SU-DHL-6 (cell line): ENCODE results near the gene MBOAT1.

ENCODE experiments used
- H2AFZ ChIP-seq: fragments of 200-600 bp; sonication (generic); 2 replicates; pipeline ENCODE4 v1.6.1; 2014; ENCODE audit warnings: low read depth, mild to moderate bottlenecking, moderate library complexity, mixed read lengths, antibody characterized with exemption, low read length; ENCODE audit not compliant: severe bottlenecking
- H3F3A ChIP-seq: fragments of 200-600 bp; shearing (Covaris generic); 2 replicates; pipeline ENCODE4 v1.6.0; 2016; ENCODE audit warnings: antibody characterized with exemption, mild to moderate bottlenecking; ENCODE audit not compliant: insufficient read depth
- H3K27ac ChIP-seq: fragments of 200-600 bp; sonication (generic); 2 replicates; pipeline ENCODE4 v1.5.1; 2016; ENCODE audit warnings: low read depth, mild to moderate bottlenecking, low read length, moderate library complexity, mixed read lengths
- H3K27me3 ChIP-seq: fragments of 200-600 bp; sonication (generic), shearing (Covaris generic); 2 replicates; pipeline ENCODE4 v1.6.0; 2014; ENCODE audit warnings: mild to moderate bottlenecking, low read length
- H3K36me3 ChIP-seq: fragments of 200-600 bp; sonication (generic); 2 replicates; pipeline ENCODE4 v1.6.1; 2014; ENCODE audit warnings: mild to moderate bottlenecking, low read length, mixed read lengths
- H3K4me2 ChIP-seq: fragments of 300-600, 200-600 bp; shearing (Covaris generic), sonication (generic); 2 replicates; pipeline ENCODE4 v1.6.0; 2014; ENCODE audit warnings: low read length, low read depth, mild to moderate bottlenecking; ENCODE audit not compliant: poor library complexity, severe bottlenecking
- H3K4me3 ChIP-seq: fragments of 200-600 bp; sonication (generic); 2 replicates; pipeline ENCODE4 v1.5.1; 2014; ENCODE audit warnings: antibody characterized with exemption, low read length, mild to moderate bottlenecking, mixed read lengths; ENCODE audit not compliant: insufficient read depth, poor library complexity, severe bottlenecking
- H3K79me2 ChIP-seq: fragments of 200-600 bp; sonication (generic); 2 replicates; pipeline ENCODE4 v1.6.1; 2014; ENCODE audit warnings: mild to moderate bottlenecking, low read length, moderate library complexity; ENCODE audit not compliant: insufficient read depth
- H3K9ac ChIP-seq: fragments of 200-600 bp; sonication (generic); 2 replicates; pipeline ENCODE4 v1.7.0; 2014; ENCODE audit warnings: mild to moderate bottlenecking, low read length
- H3K9me2 ChIP-seq: fragments of 200-600 bp; sonication (generic); replicated peaks from 2 replicates; pipeline ENCODE4 v1.6.1; 2014; ENCODE audit warnings: low read length; ENCODE audit not compliant: insufficient read depth
- H3K9me3 ChIP-seq: fragments of 200-600 bp; sonication (generic); 2 replicates; pipeline ENCODE4 v1.6.1; 2014; ENCODE audit warnings: low read length, mixed read lengths; ENCODE audit not compliant: insufficient read depth
- H4K20me1 ChIP-seq: fragments of 200-600 bp; sonication (generic); 2 replicates; pipeline ENCODE4 v1.6.1; 2014; ENCODE audit warnings: low read depth, mild to moderate bottlenecking, antibody characterized with exemption, low read length, moderate library complexity, mixed read lengths
- EZH2phosphoT487 ChIP-seq: fragments of 200-600 bp; sonication (generic), shearing (Covaris generic); conservative IDR thresholded peaks from 2 replicates; pipeline ENCODE4 v1.6.1; 2018; ENCODE audit warnings: mild to moderate bottlenecking, antibody characterized with exemption, low read length, moderate library complexity, mixed read lengths
- TF ChIP-seq, protein P1 (sequence below): fragments of 200-600 bp; sonication (generic); IDR thresholded peaks from one replicate; pipeline ENCODE4 v1.5.1; 2017; ENCODE audit warnings: antibody characterized with exemption, mild to moderate bottlenecking, low read length, moderate library complexity; ENCODE audit not compliant: insufficient read depth, poor library complexity, severe bottlenecking

Gene MBOAT1

DNA sequence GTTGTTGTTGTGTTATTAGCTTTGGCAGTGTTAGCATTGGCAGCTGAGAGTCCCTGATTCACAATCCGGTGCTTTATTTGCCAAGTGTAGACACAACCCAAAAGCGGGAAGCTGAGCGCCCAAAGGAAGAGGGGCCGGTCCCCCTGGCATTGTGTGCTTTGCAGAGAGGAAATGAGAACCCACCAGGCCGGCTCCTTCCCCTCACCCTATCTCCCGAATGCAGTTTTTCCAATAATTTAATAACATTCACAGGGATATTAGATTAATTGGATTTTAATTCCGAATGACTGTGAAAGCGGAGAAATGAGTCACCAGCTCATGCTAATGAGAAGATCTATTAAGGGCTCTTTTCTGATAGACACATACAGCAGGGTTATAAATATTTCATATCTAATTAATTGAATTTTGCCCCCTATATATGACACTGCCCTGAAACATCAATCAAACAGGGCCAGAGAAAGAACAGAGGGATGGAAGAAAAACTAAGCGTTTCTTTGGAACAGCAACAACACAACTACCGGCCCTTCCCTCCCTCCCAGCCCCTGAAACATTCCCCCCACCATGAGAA lies 143.8 kb downstream of the MBOAT1 start:
- Histone ChIP-seq H2AFZ (no peak overlapping the region), H3K4me2 (no peak overlapping the region), H3K27me3 (no peaks in the 10 kb centered on the region; the same call in 1 of the 2 replicates), H3K27ac (no peak overlapping the region), H3K9me2 (no peaks in the 10 kb centered on the region; the same call in 1 of the 2 replicates), H3F3A (no peaks in the 10 kb centered on the region), H4K20me1 (no peaks in the 10 kb centered on the region), H3K36me3 (no peaks in the 10 kb centered on the region), H3K9me3 (no peaks in the 10 kb centered on the region), H3K4me3 (no peak overlapping the region), H3K79me2 (no peaks in the 10 kb centered on the region), H3K9ac (no peak overlapping the region)
- no peak for TF ChIP-seq EZH2phosphoT487
- TF ChIP-seq, protein P1, sequence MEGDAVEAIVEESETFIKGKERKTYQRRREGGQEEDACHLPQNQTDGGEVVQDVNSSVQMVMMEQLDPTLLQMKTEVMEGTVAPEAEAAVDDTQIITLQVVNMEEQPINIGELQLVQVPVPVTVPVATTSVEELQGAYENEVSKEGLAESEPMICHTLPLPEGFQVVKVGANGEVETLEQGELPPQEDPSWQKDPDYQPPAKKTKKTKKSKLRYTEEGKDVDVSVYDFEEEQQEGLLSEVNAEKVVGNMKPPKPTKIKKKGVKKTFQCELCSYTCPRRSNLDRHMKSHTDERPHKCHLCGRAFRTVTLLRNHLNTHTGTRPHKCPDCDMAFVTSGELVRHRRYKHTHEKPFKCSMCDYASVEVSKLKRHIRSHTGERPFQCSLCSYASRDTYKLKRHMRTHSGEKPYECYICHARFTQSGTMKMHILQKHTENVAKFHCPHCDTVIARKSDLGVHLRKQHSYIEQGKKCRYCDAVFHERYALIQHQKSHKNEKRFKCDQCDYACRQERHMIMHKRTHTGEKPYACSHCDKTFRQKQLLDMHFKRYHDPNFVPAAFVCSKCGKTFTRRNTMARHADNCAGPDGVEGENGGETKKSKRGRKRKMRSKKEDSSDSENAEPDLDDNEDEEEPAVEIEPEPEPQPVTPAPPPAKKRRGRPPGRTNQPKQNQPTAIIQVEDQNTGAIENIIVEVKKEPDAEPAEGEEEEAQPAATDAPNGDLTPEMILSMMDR: no peak

DNA sequence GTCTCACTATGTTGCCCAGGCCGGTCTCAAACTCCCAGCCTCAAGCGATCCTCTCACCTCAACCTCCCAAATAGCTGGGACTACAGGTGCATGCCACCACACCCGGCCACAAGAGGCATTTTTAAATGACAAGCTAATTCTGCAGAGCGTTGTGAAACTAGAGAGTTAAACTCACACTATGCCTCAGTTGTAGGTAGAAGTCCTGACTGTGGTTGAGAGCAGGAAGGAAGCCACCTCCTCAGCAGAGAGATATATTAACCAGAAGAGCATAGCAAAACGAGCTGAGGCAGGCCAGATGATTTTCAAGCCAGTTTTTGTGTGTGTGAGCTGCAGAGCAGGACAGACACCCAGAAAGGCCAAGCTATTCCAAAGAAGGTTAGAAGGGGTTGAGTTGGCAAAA lies 150.3 kb downstream of the MBOAT1 start:
- no peaks in the 10 kb centered on the region for H3K36me3 ChIP-seq
- no peaks in the 10 kb centered on the region for H3K27me3 ChIP-seq
- H3K27ac ChIP-seq: no peak overlapping the region
- no peaks in the 10 kb centered on the region for H3K9me2 ChIP-seq
- no peaks in the 10 kb centered on the region for H4K20me1 ChIP-seq
- no peak overlapping the region for H3K4me3 ChIP-seq
- no peaks in the 10 kb centered on the region for H3F3A ChIP-seq
- no peak overlapping the region for H2AFZ ChIP-seq
- no peak for TF ChIP-seq EZH2phosphoT487
- TF ChIP-seq, protein P1: no peak
- no peaks in the 10 kb centered on the region for H3K79me2 ChIP-seq
- H3K4me2 ChIP-seq: no peak overlapping the region
- H3K9ac ChIP-seq: no peak overlapping the region
- no peaks in the 10 kb centered on the region for H3K9me3 ChIP-seq

DNA sequence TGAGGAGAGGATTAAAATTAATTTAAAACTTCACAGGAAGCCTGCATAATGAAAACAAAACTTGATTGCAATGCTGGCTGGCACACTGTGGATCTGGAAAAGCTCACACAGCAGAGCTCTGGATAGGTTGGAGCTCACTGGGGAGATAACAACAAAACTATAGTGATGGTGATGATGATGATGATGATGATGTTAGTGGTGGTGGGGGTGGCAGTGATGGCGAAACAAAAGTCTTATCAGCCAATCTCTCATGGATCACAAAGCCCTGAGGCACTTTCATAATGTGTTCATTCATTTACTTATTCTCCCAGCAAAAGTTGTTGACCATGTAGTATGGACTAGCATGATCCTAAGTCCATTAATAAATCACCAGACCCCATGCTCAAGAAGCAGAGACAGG lies 152.0 kb downstream of the MBOAT1 start:
- Histone ChIP-seq H3F3A (no peaks in the 10 kb centered on the region), H3K27me3 (no peaks in the 10 kb centered on the region), H3K4me2 (no peak overlapping the region), H3K27ac (no peak overlapping the region), H3K36me3 (no peaks in the 10 kb centered on the region), H3K9me3 (no peaks in the 10 kb centered on the region), H2AFZ (no peak overlapping the region), H4K20me1 (no peaks in the 10 kb centered on the region), H3K9ac (no peak overlapping the region), H3K4me3 (no peak overlapping the region), H3K79me2 (no peaks in the 10 kb centered on the region), H3K9me2 (no peaks in the 10 kb centered on the region)
- TF ChIP-seq, protein P1: no peak
- TF ChIP-seq EZH2phosphoT487: no peak
